Endodermal cell (in vitro differentiated cells): ENCODE results near the gene KIF26A. TPM values are rescaled to one million over a fixed set of nuclear protein-coding genes. Genes with fewer than 3 reads are reported as not detected.
A peak's percentile ranks its signal among the peaks of the same experiment; 100 is the strongest.

Experiments used
- DNase-seq: peaks from one replicate; pipeline ENCODE4 v3.0.0-alpha.2; 2017
- H3K27ac ChIP-seq: 2 replicates; pipeline ENCODE4 v1.5.1; 2013; ENCODE audit warnings: mild to moderate bottlenecking, low read depth, low read length, moderate library complexity
- H3K27me3 ChIP-seq: 2 replicates; pipeline ENCODE4 v1.6.1; 2013; ENCODE audit warnings: mild to moderate bottlenecking, low read length, moderate library complexity; ENCODE audit not compliant: insufficient read depth, control insufficient read depth, poor library complexity, severe bottlenecking
- H3K36me3 ChIP-seq: 2 replicates; pipeline ENCODE4 v1.7.0; 2013; ENCODE audit warnings: mild to moderate bottlenecking, low read length, moderate library complexity; ENCODE audit not compliant: control insufficient read depth, insufficient read depth
- H3K4me1 ChIP-seq: one replicate; pipeline ENCODE4 v1.7.0; 2013; ENCODE audit warnings: low read length; ENCODE audit not compliant: control insufficient read depth, insufficient read depth
- H3K4me3 ChIP-seq: 2 replicates; pipeline ENCODE4 v1.5.1; 2013; ENCODE audit warnings: mild to moderate bottlenecking, low read length, moderate library complexity
- H3K9ac ChIP-seq: 2 replicates; pipeline ENCODE4 v1.6.1; 2013; ENCODE audit warnings: mild to moderate bottlenecking, low read length, moderate library complexity; ENCODE audit not compliant: poor library complexity, severe bottlenecking; ENCODE audit errors: extremely low read depth
- H3K9me3 ChIP-seq: 2 replicates; pipeline ENCODE4 v1.6.1; 2013; ENCODE audit warnings: mild to moderate bottlenecking, low read length, moderate library complexity; ENCODE audit not compliant: control insufficient read depth
- H3K27ac Mint-ChIP-seq: 2 replicates; pipeline ENCODE4 v1.8.0; 2020; ENCODE audit warnings: mixed read lengths
- H3K27me3 Mint-ChIP-seq: 2 replicates; pipeline ENCODE4 v1.8.0; 2021; ENCODE audit warnings: mild to moderate bottlenecking, mixed read lengths; ENCODE audit not compliant: insufficient read depth
- H3K36me3 Mint-ChIP-seq: 2 replicates; pipeline ENCODE4 v1.8.0; 2020; ENCODE audit warnings: low read depth, mixed read lengths
- H3K4me1 Mint-ChIP-seq: 2 replicates; pipeline ENCODE4 v1.8.0; 2020; ENCODE audit warnings: mixed read lengths
- H3K4me3 Mint-ChIP-seq: 2 replicates; pipeline ENCODE4 v1.8.0; 2020; ENCODE audit warnings: mild to moderate bottlenecking, moderate library complexity, mixed read lengths
- H3K9me3 Mint-ChIP-seq: 2 replicates; pipeline ENCODE4 v1.8.0; 2020; ENCODE audit warnings: mild to moderate bottlenecking, mixed read lengths
- WGBS, 2 experiments: methylation state at CpG; one replicate each; pipeline versions ENCODE4 v1.1.5 to v1.1.7; 2013; ENCODE audit warnings: missing lambda C conversion rate in 2 of 2, mixed read lengths in 1 of 2; ENCODE audit not compliant: insufficient coverage in 1 of 2, insufficient read length in 1 of 2; 5-methylcytosine and 5-hydroxymethylcytosine counted together
- total RNA-seq, 2 donors: library from RNA; stranded (reverse); fragmentation: NEBNext Ultra II Directional in 1 of 2; extraction: Animal tissue kit (Norgen Biotek cat#: 25700) in 1 of 2; gene quantifications; 2 replicates in 1 of 2; 3 replicates in 1 of 2; pipeline ENCODE4 v1.2.1, GENCODE V29; 2021
- TF ChIP-seq, protein P1 (sequence below): fragments of 200-600 bp; sonication (generic); conservative IDR thresholded peaks from 2 replicates; pipeline ENCODE4 v1.5.0; 2021; ENCODE audit warnings: antibody characterized with exemption, mild to moderate bottlenecking

Gene KIF26A
- total RNA-seq, 2 donors from 2014 or later, result 36.7 to 54.8 TPM

DNA sequence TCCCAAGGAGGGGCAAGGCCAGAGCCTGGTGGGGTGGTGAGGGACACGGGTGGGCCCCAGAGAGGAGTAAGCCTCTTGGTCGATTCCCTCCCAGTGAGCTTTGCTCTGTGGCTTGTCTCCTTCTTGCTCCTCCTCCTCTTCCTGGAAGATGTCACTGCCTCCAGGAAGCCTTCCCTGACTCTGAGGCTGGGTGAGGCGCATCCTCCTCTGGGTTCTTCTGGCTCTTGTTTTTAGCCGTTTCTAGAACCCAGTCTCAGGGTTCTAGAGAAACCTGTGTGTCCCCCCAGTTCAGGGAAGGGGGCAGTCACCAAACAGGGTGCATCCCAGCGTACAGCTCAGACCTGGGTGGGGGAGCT, 12.6 kb downstream of the KIF26A start:
- H3K27ac Mint-ChIP-seq, result no peak overlapping the region
- no peak for DNase-seq
- Histone ChIP-seq H3K27me3 (no peaks in the 10 kb centered on the region), H3K27ac (no peak overlapping the region), H3K9me3 (no peaks in the 10 kb centered on the region), H3K4me3 (no peak overlapping the region), H3K9ac (no peak overlapping the region), H3K4me1 (peaks cover 7% of the 10 kb centered on the region), H3K36me3 (peaks cover 5% of the 10 kb centered on the region)
- no peaks in the 10 kb centered on the region for H3K27me3 Mint-ChIP-seq
- TF ChIP-seq, protein P1, sequence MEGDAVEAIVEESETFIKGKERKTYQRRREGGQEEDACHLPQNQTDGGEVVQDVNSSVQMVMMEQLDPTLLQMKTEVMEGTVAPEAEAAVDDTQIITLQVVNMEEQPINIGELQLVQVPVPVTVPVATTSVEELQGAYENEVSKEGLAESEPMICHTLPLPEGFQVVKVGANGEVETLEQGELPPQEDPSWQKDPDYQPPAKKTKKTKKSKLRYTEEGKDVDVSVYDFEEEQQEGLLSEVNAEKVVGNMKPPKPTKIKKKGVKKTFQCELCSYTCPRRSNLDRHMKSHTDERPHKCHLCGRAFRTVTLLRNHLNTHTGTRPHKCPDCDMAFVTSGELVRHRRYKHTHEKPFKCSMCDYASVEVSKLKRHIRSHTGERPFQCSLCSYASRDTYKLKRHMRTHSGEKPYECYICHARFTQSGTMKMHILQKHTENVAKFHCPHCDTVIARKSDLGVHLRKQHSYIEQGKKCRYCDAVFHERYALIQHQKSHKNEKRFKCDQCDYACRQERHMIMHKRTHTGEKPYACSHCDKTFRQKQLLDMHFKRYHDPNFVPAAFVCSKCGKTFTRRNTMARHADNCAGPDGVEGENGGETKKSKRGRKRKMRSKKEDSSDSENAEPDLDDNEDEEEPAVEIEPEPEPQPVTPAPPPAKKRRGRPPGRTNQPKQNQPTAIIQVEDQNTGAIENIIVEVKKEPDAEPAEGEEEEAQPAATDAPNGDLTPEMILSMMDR, result no peak
- H3K4me1 Mint-ChIP-seq, result peaks cover 16% of the 10 kb centered on the region
- 86 to 93% methylated on average over 3 to 5 of the region's 5 CpGs for WGBS, 2 experiments
- no peak overlapping the region for H3K4me3 Mint-ChIP-seq
- peaks cover 7% of the 10 kb centered on the region for H3K36me3 Mint-ChIP-seq
- H3K9me3 Mint-ChIP-seq, result no peaks in the 10 kb centered on the region

DNA sequence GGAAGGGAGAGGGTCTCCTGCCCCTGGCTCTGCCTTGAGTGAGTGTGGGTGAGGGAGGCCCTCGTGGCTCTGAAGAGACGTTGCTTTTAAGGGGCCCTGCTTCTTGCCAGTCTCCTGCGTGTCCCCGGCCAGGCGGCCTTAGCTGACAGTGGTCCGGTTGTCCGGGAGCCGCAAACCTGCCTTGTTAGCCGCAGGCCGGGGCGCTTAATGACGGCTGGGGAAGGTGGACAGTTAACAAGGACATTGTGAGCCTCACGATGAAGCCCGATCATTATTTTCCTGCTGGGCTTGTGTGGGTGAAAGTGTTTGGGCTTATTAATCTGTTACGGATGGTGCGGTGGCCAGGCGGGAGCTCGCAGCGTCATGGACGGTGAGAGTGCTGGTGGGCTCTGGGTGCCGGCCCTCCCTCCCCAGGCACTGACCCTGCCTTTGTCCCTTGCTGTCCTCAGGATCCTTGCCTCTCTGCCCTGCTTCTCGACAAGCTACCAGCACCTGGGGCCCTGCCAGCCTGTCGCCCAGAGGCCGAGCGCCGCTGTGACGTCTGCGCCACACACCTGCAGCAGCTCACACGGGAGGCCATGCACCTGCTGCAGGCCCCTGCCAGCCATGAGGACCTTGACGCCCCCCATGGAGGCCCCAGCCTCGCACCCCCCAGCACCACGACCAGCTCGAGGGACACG, 13.3 kb downstream of the KIF26A start:
- H3K4me1 Mint-ChIP-seq, result peaks cover 16% of the 10 kb centered on the region
- Histone ChIP-seq H3K9me3 (no peaks in the 10 kb centered on the region), H3K27me3 (no peaks in the 10 kb centered on the region), H3K9ac (no peak overlapping the region), H3K4me3 (no peak overlapping the region), H3K4me1 (peaks cover 7% of the 10 kb centered on the region), H3K27ac (peak overlapping the region; percentile 51), H3K36me3 (peaks cover 5% of the 10 kb centered on the region)
- H3K27ac Mint-ChIP-seq, result no peak overlapping the region
- TF ChIP-seq, protein P1, result no peak
- peaks cover 7% of the 10 kb centered on the region for H3K36me3 Mint-ChIP-seq
- no peak for DNase-seq
- no peak overlapping the region for H3K4me3 Mint-ChIP-seq
- 92 to 94% methylated on average over 20 to 34 of the region's 34 CpGs for WGBS, 2 experiments
- no peaks in the 10 kb centered on the region for H3K9me3 Mint-ChIP-seq
- no peaks in the 10 kb centered on the region for H3K27me3 Mint-ChIP-seq

DNA sequence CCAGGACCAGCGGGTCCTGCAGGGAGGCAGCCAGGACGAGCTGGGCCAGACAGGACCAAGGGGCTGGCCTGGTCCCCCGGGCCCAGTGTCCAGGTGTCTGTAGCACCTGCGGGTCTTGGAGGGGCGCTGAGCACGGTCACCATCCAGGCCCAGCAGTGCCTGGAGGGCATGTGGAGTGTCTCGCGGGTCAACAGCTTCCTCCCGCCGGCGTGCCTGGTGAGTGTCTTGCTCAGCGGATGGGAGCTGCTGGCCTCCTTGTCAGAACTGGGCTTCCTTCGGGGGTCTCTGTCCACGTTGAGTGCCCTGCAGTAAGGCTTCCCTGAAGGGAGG, 13.8 kb downstream of the KIF26A start:
- peaks cover 7% of the 10 kb centered on the region for H3K36me3 Mint-ChIP-seq
- Histone ChIP-seq H3K27me3 (no peaks in the 10 kb centered on the region), H3K4me3 (no peak overlapping the region), H3K36me3 (peaks cover 5% of the 10 kb centered on the region), H3K4me1 (peaks cover 7% of the 10 kb centered on the region), H3K27ac (no peak overlapping the region), H3K9ac (no peak overlapping the region), H3K9me3 (no peaks in the 10 kb centered on the region)
- no peak overlapping the region for H3K27ac Mint-ChIP-seq
- H3K4me3 Mint-ChIP-seq, result no peak overlapping the region
- 87 to 93% methylated on average over 13 to 14 of the region's 14 CpGs for WGBS, 2 experiments
- TF ChIP-seq, protein P1, result no peak
- H3K9me3 Mint-ChIP-seq, result no peaks in the 10 kb centered on the region
- H3K27me3 Mint-ChIP-seq, result no peaks in the 10 kb centered on the region
- no peak for DNase-seq
- H3K4me1 Mint-ChIP-seq, result peaks cover 16% of the 10 kb centered on the region
